IMR-90 (cell line): ENCODE results near the gene ZNF267. TPM values are rescaled to one million over a fixed set of nuclear protein-coding genes. Genes with fewer than 3 reads are reported as not detected.

Experiments used
- ATAC-seq: fragments of 200-7000 bp; cut with Tn5 transposase; 2 replicates; pipeline ENCODE4 v1.9.1; 2020; ENCODE audit warnings: low read depth, mild to moderate bottlenecking, moderate library complexity
- BruUV-seq: library from RNA; stranded (reverse); fragments of 400-500 nt; replicated peaks from 2 replicates; lab custom pipeline; 2021; lab: Mats Ljungman, UMichigan
- CTCF ChIA-PET: fragments of 300-600 bp; formaldehyde crosslinking; extraction: SDS; loops from one replicate; lab custom pipeline; 2021; ENCODE audit warnings: antibody characterized with exemption; lab: Yijun Ruan, JAX
- POLR2A ChIA-PET: fragments of 300-600 bp; sonication (Branson Sonifier 250); formaldehyde crosslinking; loops from one replicate; lab custom pipeline; 2022; ENCODE audit warnings: antibody characterized with exemption; ENCODE audit not compliant: unreplicated experiment; lab: Charles Lee
- DNase-seq: peaks from one replicate; pipeline ENCODE4 v3.0.0; 2013
- H2AFZ ChIP-seq: replicated peaks from 2 replicates; pipeline ENCODE3; 2013; ENCODE audit warnings: low read length, mild to moderate bottlenecking; ENCODE audit not compliant: poor library complexity
- H2AK5ac ChIP-seq: 2 replicates; pipeline ENCODE4 v1.6.1; 2013; ENCODE audit warnings: low read depth, low read length, inconsistent platforms
- H2AK9ac ChIP-seq: replicated peaks from 2 replicates; pipeline ENCODE3; 2013; ENCODE audit warnings: mild to moderate bottlenecking, low read depth, low read length, moderate library complexity; ENCODE audit not compliant: poor library complexity
- H2BK120ac ChIP-seq: 2 replicates; pipeline ENCODE4 v1.6.1; 2013; ENCODE audit warnings: low read depth, low read length, inconsistent platforms
- H2BK15ac ChIP-seq: 3 replicates; pipeline ENCODE4 v1.6.1; 2013; ENCODE audit warnings: low read depth, low read length, inconsistent platforms
- H2BK20ac ChIP-seq: 2 replicates; pipeline ENCODE4 v1.6.1; 2013; ENCODE audit warnings: low read depth, mild to moderate bottlenecking, inconsistent platforms, low read length, moderate library complexity
- H2BK5ac ChIP-seq: 2 replicates; pipeline ENCODE4 v1.6.1; 2013; ENCODE audit warnings: mild to moderate bottlenecking, low read depth, low read length, inconsistent platforms; ENCODE audit not compliant: poor library complexity, severe bottlenecking
- H3K14ac ChIP-seq: replicated peaks from 2 replicates; pipeline ENCODE4 v1.6.1; 2013; ENCODE audit warnings: low read depth, low read length, inconsistent platforms
- H3K18ac ChIP-seq: 2 replicates; pipeline ENCODE4 v1.6.1; 2013; ENCODE audit warnings: low read depth, low read length, control low read depth
- H3K23ac ChIP-seq: 2 replicates; pipeline ENCODE4 v1.6.1; 2013; ENCODE audit warnings: low read depth, low read length, inconsistent platforms
- H3K27ac ChIP-seq: 2 replicates; pipeline ENCODE4 v1.5.1; 2013; ENCODE audit warnings: mild to moderate bottlenecking, control low read depth, low read length; ENCODE audit not compliant: insufficient read depth
- H3K27me3 ChIP-seq: 2 replicates; pipeline ENCODE4 v1.6.1; 2013; ENCODE audit warnings: low read length; ENCODE audit not compliant: control insufficient read depth, insufficient read depth
- H3K36me3 ChIP-seq: 2 replicates; pipeline ENCODE4 v1.6.1; 2013; ENCODE audit warnings: low read length, mixed read lengths; ENCODE audit not compliant: control insufficient read depth, insufficient read depth
- H3K4ac ChIP-seq: 2 replicates; pipeline ENCODE4 v1.6.1; 2013; ENCODE audit warnings: low read depth, low read length, inconsistent platforms
- H3K4me1 ChIP-seq: 2 replicates; pipeline ENCODE4 v1.6.1; 2013; ENCODE audit warnings: low read length, mixed read lengths; ENCODE audit not compliant: control insufficient read depth, insufficient read depth
- H3K4me2 ChIP-seq: 2 replicates; pipeline ENCODE4 v1.6.1; 2013; ENCODE audit warnings: low read depth, mild to moderate bottlenecking, control low read depth, low read length, moderate library complexity
- H3K4me3 ChIP-seq: 2 replicates; pipeline ENCODE4 v1.5.1; 2013; ENCODE audit warnings: low read depth, mild to moderate bottlenecking, control low read depth, low read length, moderate library complexity; ENCODE audit not compliant: insufficient read depth
- H3K56ac ChIP-seq: 2 replicates; pipeline ENCODE4 v1.6.1; 2013; ENCODE audit warnings: low read length, inconsistent platforms; ENCODE audit not compliant: insufficient read depth; ENCODE audit errors: extremely low read depth
- H3K79me1 ChIP-seq, 2 experiments: 2 replicates each; pipeline ENCODE4 v1.6.1; 2013; ENCODE audit warnings: low read length in 2 of 2, inconsistent platforms in 1 of 2, low read depth in 1 of 2
- H3K9ac ChIP-seq: 2 replicates; pipeline ENCODE4 v1.6.1; 2013; ENCODE audit warnings: low read depth, low read length, control low read depth
- H3K9me1 ChIP-seq: 2 replicates; pipeline ENCODE4 v1.6.1; 2013; ENCODE audit warnings: low read length, inconsistent platforms; ENCODE audit not compliant: insufficient read depth
- H3K9me3 ChIP-seq: 2 replicates; pipeline ENCODE4 v1.6.1; 2013; ENCODE audit warnings: low read length; ENCODE audit not compliant: control insufficient read depth, insufficient read depth
- H4K20me1 ChIP-seq: 2 replicates; pipeline ENCODE4 v1.6.1; 2013; ENCODE audit warnings: low read length, inconsistent platforms; ENCODE audit not compliant: insufficient read depth
- H4K5ac ChIP-seq: 2 replicates; pipeline ENCODE4 v1.6.1; 2013; ENCODE audit warnings: mild to moderate bottlenecking, low read depth, low read length, control low read depth
- H4K8ac ChIP-seq, 2 experiments: 2 replicates each; pipeline ENCODE4 v1.6.1; 2013; ENCODE audit warnings: low read depth in 2 of 2, low read length in 2 of 2, control low read depth in 1 of 2, inconsistent platforms in 1 of 2
- H4K91ac ChIP-seq: 2 replicates; pipeline ENCODE4 v1.6.1; 2013; ENCODE audit warnings: low read depth, low read length, inconsistent platforms; ENCODE audit not compliant: insufficient read depth
- CTCF ChIP-seq: conservative IDR thresholded peaks from 2 replicates; pipeline ENCODE4 v1.5.1; 2012; ENCODE audit warnings: mild to moderate bottlenecking, low read depth, low read length, improper control_type of control experiment
- FOS ChIP-seq: fragments of 150-350 bp; IDR thresholded peaks from 2 replicates; pipeline ENCODE4 v1.6.1; 2016; ENCODE audit warnings: low read depth, low read length
- MAFK ChIP-seq: IDR thresholded peaks from 2 replicates; pipeline ENCODE4 v1.6.1; 2012; ENCODE audit warnings: low read depth, low read length, improper control_type of control experiment
- RAD21 ChIP-seq: IDR thresholded peaks from 2 replicates; pipeline ENCODE4 v1.6.1; 2012; ENCODE audit warnings: low read length, improper control_type of control experiment
- SMC3 ChIP-seq: fragments of 150-350 bp; IDR thresholded peaks from 2 replicates; pipeline ENCODE4 v1.6.1; 2016; ENCODE audit warnings: low read depth, mild to moderate bottlenecking, antibody characterized with exemption, low read length, moderate library complexity
- WGBS, 2 experiments: methylation state at CpG; one replicate each; pipeline versions ENCODE4 v1.1.5 to v1.1.7; 2013; ENCODE audit warnings: missing lambda C conversion rate in 2 of 2; ENCODE audit not compliant: insufficient read length in 1 of 2; ENCODE audit errors: extremely low coverage in 2 of 2; 5-methylcytosine and 5-hydroxymethylcytosine counted together
- dilution Hi-C: fragments of 300-500 bp; cut with HindIII; formaldehyde crosslinking; loops from one replicate; pipeline ENCODE4 v1.14.3; 2018; ENCODE audit warnings: low sequenced_read_pairs; ENCODE audit not compliant: unreplicated experiment
- in situ Hi-C: fragments of 300-500 bp; cut with MboI; formaldehyde crosslinking; loops from 3 replicates; pipeline ENCODE4 v1.14.3; 2019; ENCODE audit warnings: low sequenced_read_pairs, inconsistent platforms, mixed read lengths
- intact Hi-C: fragments of 100-400 bp; cut with micrococcal nuclease; formaldehyde crosslinking; loops from 2 replicates; pipeline ENCODE4 v1.10.0; 2022
- polyA plus RNA-seq, 3 experiments: library from polyadenylated mRNA; depleted of rRNA; stranded (reverse); fragments of >200 nt; gene quantifications; 2 replicates each; pipeline ENCODE4 v1.2.3, GENCODE V29; 2012; ENCODE audit warnings: low replicate concordance in 1 of 3
- total RNA-seq: library from RNA; depleted of rRNA; stranded (reverse); fragments of >200 nt; gene quantifications from 2 replicates; pipeline ENCODE4 v1.2.3, GENCODE V29; 2012

ZNF267 gene
- total and polyA plus RNA-seq, 2 of the 4 experiments (the other 2 are of a cell fraction): 2.5 to 15.6 TPM

- Histone ChIP-seq H3K36me3 (no peaks in the 10 kb centered on the region), H3K9ac (no peak overlapping the region), H3K27ac (no peak overlapping the region), H3K56ac (no peak overlapping the region), H3K18ac (no peak overlapping the region), H3K79me1 (no peaks in the 10 kb centered on the region; a peak in 1 of 4 replicates), H3K4ac (no peak overlapping the region), H2BK20ac (0 out of 2 replicates have a peak overlapping the region, but pooled peaks have one; percentile 3), H2AFZ (peak overlapping the region; percentile 80), H3K23ac (no peak overlapping the region), H2AK5ac (no peak overlapping the region), H3K4me3 (no peak overlapping the region), H4K5ac (no peak overlapping the region), H4K8ac (no peak overlapping the region), H4K20me1 (no peaks in the 10 kb centered on the region), H2BK5ac (no peak overlapping the region), H3K4me2 (peak overlapping the region; percentile 86), H3K9me3 (no peaks in the 10 kb centered on the region), H3K14ac (0 out of 2 replicates have a peak overlapping the region, but pooled peaks have one; percentile 18), H2BK120ac (no peak overlapping the region), H3K9me1 (peaks cover 5% of the 10 kb centered on the region; the same call in 1 of the 2 replicates), H4K91ac (no peak overlapping the region), H3K4me1 (peaks cover 6% of the 10 kb centered on the region), H3K27me3 (peaks cover 12% of the 10 kb centered on the region), H2AK9ac (no peak overlapping the region), H2BK15ac (no peak overlapping the region)
- DNase-seq: peak; percentile 72
- ATAC-seq: peak; percentile 79
- no peak for TF ChIP-seq MAFK
- peak; percentile 74 for TF ChIP-seq RAD21
- peak; percentile 57 for TF ChIP-seq SMC3
- no peak for TF ChIP-seq FOS
- TF ChIP-seq CTCF: peak; percentile 76
- WGBS, 2 experiments: no CpG with 5 or more reads among the region's 8 CpGs
- no TSS peak for BruUV-seq
- ChIA-PET POLR2A (no interaction called here), CTCF (interaction anchor here (0.6 to 1.9 kb wide), 6 partner anchors 8 to 905 kb away, joined by 3 to 12 read pairs (median 4); no protein-coding TSS in a partner anchor)
- in situ Hi-C loops: loop anchor here (10.0 to 25.0 kb wide), 3 partner anchors 164 to 884 kb away; partner anchors contain the start of genes ARMC5, HSD3B7 and TGFB1I1
- intact Hi-C loops: loop anchor here (2.0 to 10.0 kb wide), 6 partner anchors 116 to 914 kb away; partner anchors contain the start of genes ARMC5, PYCARD, RUSF1 and SETD1A
- dilution Hi-C loops: no loop called here
Observed at GRCh38 chr16:31868691-31869167, 4.9 kb upstream of the ZNF267 start.
